ENCODE measurements around the gene IGSF21.

DNA sequence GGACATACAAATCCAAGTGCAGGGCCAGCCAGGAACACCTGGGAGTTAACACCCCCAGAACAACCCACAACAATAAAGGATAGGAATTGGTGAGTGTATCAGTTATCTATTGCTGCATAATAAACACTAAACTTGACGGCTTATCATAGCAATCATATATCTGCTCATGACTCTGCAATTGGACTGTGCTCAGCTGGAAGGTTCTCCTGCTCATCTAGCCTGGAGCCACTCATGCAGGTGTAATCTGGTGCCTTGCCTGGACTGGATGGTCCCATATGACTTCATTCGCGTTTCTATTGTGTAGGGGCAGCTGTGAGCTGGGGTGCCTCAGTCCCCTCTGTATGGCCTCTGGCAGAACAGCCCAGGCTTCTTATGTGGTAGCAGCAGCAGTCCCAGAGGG lies 296.9 kb downstream of the IGSF21 start:
- TF ChIP-seq POLR2AphosphoS5 (IDR thresholded peaks at IDR 0.05; ENCODE audit: low read depth, low read length) (no peak), POLR2A (IDR thresholded peaks at IDR 0.05; ENCODE audit: low read depth, low read length) (no peak), TAF1 (IDR thresholded peaks at IDR 0.05; ENCODE audit: low read depth, low read length) (no peak), SPI1 (IDR thresholded peaks at IDR 0.05; ENCODE audit: low read depth, low read length) (no peak)

Data from GM12891 (cell line).